A549 (cell line): Measurements from ENCODE around the gene ZER1. TPM values are rescaled to one million over a fixed set of nuclear protein-coding genes. Genes with fewer than 3 reads are reported as not detected.
"Not testable (repeated sequence)": the region's sequence is repeated elsewhere in the genome, so short reads cannot be mapped to it uniquely, and the experiment has no call there.

ENCODE experiments used
- ATAC-seq, 2 experiments: fragments of 200-7000 bp in 1 of 2; fragments of >200 bp in 1 of 2; cut with Nextera tagmentation in 1 of 2; cut with Tn5 transposase in 1 of 2; 3 replicates each; pipeline versions ENCODE4 v1.8.0 to v1.9.1; 2018 to 2020; ENCODE audit warnings: mild to moderate bottlenecking in 1 of 2, moderate library complexity in 1 of 2
- CTCF ChIA-PET: fragments of 300-600 bp; sonication (Branson Sonifier 250); formaldehyde crosslinking; extraction: SDS; loops from one replicate; lab custom pipeline; 2021; ENCODE audit warnings: antibody characterized with exemption, inconsistent platforms; lab: Yijun Ruan, JAX
- POLR2A ChIA-PET: fragments of 350-600 bp; formaldehyde crosslinking; extraction: SDS; loops from one replicate; lab custom pipeline; 2021; ENCODE audit warnings: antibody characterized with exemption, inconsistent platforms; lab: Yijun Ruan, JAX
- DNase-seq, 2 experiments: peaks; one replicate each; pipeline versions ENCODE4 v3.0.0 to v3.0.0-alpha.2; 2011 to 2016; ENCODE audit warnings: low read depth in 1 of 2, low spot score in 1 of 2
- FAIRE-seq: peaks from 2 replicates; lab custom pipeline; 2011; peaks lifted over from hg19 to GRCh38; lab: Jason Lieb, UNC
- H3K27ac ChIP-seq, 2 experiments: fragments of >200 bp; sonication (Bioruptor Twin); formaldehyde crosslinking; 3 replicates each; pipeline ENCODE4 v1.5.1; 2016 to 2017
- H3K4me1 ChIP-seq: fragments of >200 bp; sonication (Bioruptor Twin); formaldehyde crosslinking; 3 replicates; pipeline ENCODE4 v1.6.1; 2016
- H3K4me2 ChIP-seq: fragments of >200 bp; sonication (Bioruptor Twin); formaldehyde crosslinking; 3 replicates; pipeline ENCODE4 v1.6.1; 2016
- H3K4me3 ChIP-seq: fragments of >200 bp; sonication (Bioruptor Twin); formaldehyde crosslinking; 3 replicates; pipeline ENCODE4 v1.5.1; 2016
- H3K9me3 ChIP-seq: fragments of >200 bp; sonication (Bioruptor Twin); formaldehyde crosslinking; 3 replicates; pipeline ENCODE4 v1.6.1; 2016
- CHD4 ChIP-seq: fragments of 200-600 bp; sonication (generic); IDR thresholded peaks from 2 replicates; pipeline ENCODE4 v1.6.1; 2016; ENCODE audit warnings: antibody characterized with exemption, mild to moderate bottlenecking, borderline replicate concordance
- EHMT2 ChIP-seq: fragments of 200-600 bp; sonication (generic); IDR thresholded peaks from 2 replicates; pipeline ENCODE4 v1.6.1; 2016; ENCODE audit warnings: antibody characterized with exemption, low read depth, mild to moderate bottlenecking, moderate library complexity
- EP300 ChIP-seq, 2 experiments: fragments of >200 bp; sonication (Bioruptor Twin); formaldehyde crosslinking; IDR thresholded peaks; 2 replicates in 1 of 2; 3 replicates in 1 of 2; pipeline ENCODE4 v1.6.1; 2016 to 2017
- FOSB ChIP-seq: fragments of 250-450 bp; sonication (Bioruptor Pico); IDR thresholded peaks from 2 replicates; pipeline ENCODE4 v1.5.0; 2020; ENCODE audit warnings: mild to moderate bottlenecking, moderate library complexity
- FOSL2 ChIP-seq, 2 experiments: fragments of 450-650 bp in 1 of 2; fragments of >200 bp in 1 of 2; sonication (Bioruptor Twin) in 1 of 2; formaldehyde crosslinking; IDR thresholded peaks; 2 replicates each; pipeline versions ENCODE4 v1.5.0 to v1.6.1; 2016 to 2020; ENCODE audit warnings: mild to moderate bottlenecking in 1 of 2, moderate library complexity in 1 of 2
- GATA3 ChIP-seq: IDR thresholded peaks from 2 replicates; pipeline ENCODE4 v1.6.1; 2012; ENCODE audit warnings: borderline replicate concordance
- HEYL ChIP-seq: fragments of 250-450 bp; sonication (Bioruptor Pico); IDR thresholded peaks from 2 replicates; pipeline ENCODE4 v1.8.0; 2021; ENCODE audit warnings: mild to moderate bottlenecking, moderate library complexity
- HMGXB4 ChIP-seq: fragments of 250-450 bp; sonication (Bioruptor Pico); IDR thresholded peaks from 2 replicates; pipeline ENCODE4 v1.5.0; 2021; ENCODE audit warnings: mild to moderate bottlenecking, moderate library complexity, borderline replicate concordance
- HOXA7 ChIP-seq: fragments of 250-450 bp; sonication (Bioruptor Pico); IDR thresholded peaks from 2 replicates; pipeline ENCODE4 v1.5.0; 2020; ENCODE audit warnings: mild to moderate bottlenecking, moderate library complexity
- HOXB13 ChIP-seq: fragments of 250-450 bp; sonication (Bioruptor Pico); IDR thresholded peaks from 2 replicates; pipeline ENCODE4 v1.5.0; 2020; ENCODE audit warnings: low read depth, mild to moderate bottlenecking, moderate library complexity
- HOXB5 ChIP-seq: fragments of 250-450 bp; sonication (Bioruptor Pico); IDR thresholded peaks from 2 replicates; pipeline ENCODE4 v1.5.0; 2020; ENCODE audit warnings: mild to moderate bottlenecking, moderate library complexity
- JUN ChIP-seq, 2 experiments: fragments of >200 bp; sonication (Bioruptor Twin); formaldehyde crosslinking; IDR thresholded peaks; 2 replicates in 1 of 2; 3 replicates in 1 of 2; pipeline ENCODE4 v1.6.1; 2016 to 2017
- JUNB ChIP-seq: fragments of >200 bp; sonication (Bioruptor Twin); formaldehyde crosslinking; IDR thresholded peaks from 2 replicates; pipeline ENCODE4 v1.6.1; 2016
- KDM1A ChIP-seq: fragments of 200-600 bp; sonication (generic); IDR thresholded peaks from 2 replicates; pipeline ENCODE4 v1.6.1; 2016; ENCODE audit warnings: low read depth, mild to moderate bottlenecking
- MAX ChIP-seq: IDR thresholded peaks from 2 replicates; pipeline ENCODE4 v1.6.1; 2012
- NR3C1 ChIP-seq: fragments of >200 bp; sonication (Bioruptor Twin); formaldehyde crosslinking; IDR thresholded peaks from 3 replicates; pipeline ENCODE4 v1.6.1; 2017
- PHF8 ChIP-seq: fragments of 200-600 bp; sonication (generic); IDR thresholded peaks from 2 replicates; pipeline ENCODE4 v1.6.1; 2016; ENCODE audit warnings: low read depth, mild to moderate bottlenecking, antibody characterized with exemption, moderate library complexity, borderline replicate concordance
- POLR2AphosphoS2 ChIP-seq: conservative IDR thresholded peaks from 2 replicates; pipeline ENCODE4 v1.6.1; 2012; ENCODE audit warnings: low read length, improper control_type of control experiment, inconsistent platforms
- RAD21 ChIP-seq, 2 experiments: fragments of >200 bp in 1 of 2; sonication (Bioruptor Twin) in 1 of 2; formaldehyde crosslinking in 1 of 2; IDR thresholded peaks in 1 of 2; conservative IDR thresholded peaks in 1 of 2; 2 replicates in 1 of 2; 3 replicates in 1 of 2; pipeline ENCODE4 v1.6.1; 2012 to 2018; ENCODE audit warnings: inconsistent platforms in 1 of 2
- SREBF2 ChIP-seq: fragments of 450-650 bp; IDR thresholded peaks from 2 replicates; pipeline ENCODE4 v1.6.1; 2014; ENCODE audit warnings: mild to moderate bottlenecking, moderate library complexity
- TFCP2L1 ChIP-seq: fragments of 250-450 bp; sonication (Bioruptor Pico); IDR thresholded peaks from 2 replicates; pipeline ENCODE4 v1.5.0; 2021; ENCODE audit warnings: mild to moderate bottlenecking
- WGBS: methylation state at CpG from one replicate; pipeline ENCODE4 v1.1.6; 2017; ENCODE audit errors: missing lambda C conversion rate; 5-methylcytosine and 5-hydroxymethylcytosine counted together
- polyA plus RNA-seq, 4 experiments: library from polyadenylated mRNA; depleted of rRNA in 3 of 4; stranded (reverse); fragments of >200 nt; fragmentation: RNase III in 1 of 4; extraction: RNeasy Plus Mini Kit Qiagen cat#74134 plus additional on column Dnase treatment in 1 of 4; gene quantifications; 2 replicates in 3 of 4; 3 replicates in 1 of 4; pipeline ENCODE4 v1.2.3, GENCODE V29; 2011 to 2017
- TF ChIP-seq, protein P1 (sequence below): fragments of 200-600 bp; sonication (generic); IDR thresholded peaks from 2 replicates; pipeline ENCODE4 v1.6.1; 2016; ENCODE audit warnings: antibody characterized with exemption, mild to moderate bottlenecking, moderate library complexity
- TF ChIP-seq, protein P2 (sequence below): fragments of >200 bp; sonication (Bioruptor Twin); formaldehyde crosslinking; IDR thresholded peaks from 3 replicates; pipeline ENCODE4 v1.6.1; 2016

ZER1 gene
- polyA plus RNA-seq, 2 of the 4 experiments (the other 2 are of a cell fraction), result 9.1 to 13.4 TPM

DNA sequence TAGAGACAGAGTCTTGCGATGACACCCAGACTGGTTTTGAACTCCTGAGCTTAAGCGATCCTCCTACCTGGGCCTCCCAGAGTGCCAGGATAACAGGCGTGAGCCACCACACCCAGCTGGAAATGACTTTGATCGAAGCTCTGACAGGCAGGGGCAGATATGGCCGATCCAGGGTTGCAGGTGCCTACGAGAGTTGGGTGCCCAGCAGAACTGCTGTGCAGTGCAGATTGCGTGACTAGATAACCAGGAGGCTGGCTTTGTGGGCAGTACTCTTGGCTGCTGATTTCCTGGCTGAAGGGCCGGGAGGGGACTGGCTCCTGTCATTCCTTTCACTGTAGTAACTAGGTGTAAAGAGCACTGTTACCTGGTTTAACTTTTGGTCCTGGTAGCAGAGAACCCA is 27.2 kb upstream of the ZER1 start:
- WGBS, result 80% methylated on average over 8 of the region's 8 CpGs
- H3K4me2 ChIP-seq, result no peak overlapping the region
- no peaks in the 10 kb centered on the region for H3K4me1 ChIP-seq
- no peak overlapping the region for H3K4me3 ChIP-seq
- H3K9me3 ChIP-seq, result no peaks in the 10 kb centered on the region
- POLR2A ChIA-PET, result no interaction called here
- no peak for ATAC-seq
- CTCF ChIA-PET, result interaction anchor here (1.2 to 2.2 kb wide), 3 partner anchors 11 to 66 kb away, joined by 3 to 7 read pairs (median 5); partner anchors contain the start of gene ENDOG
- no peak overlapping the region for H3K27ac ChIP-seq
- TF ChIP-seq, protein P1, sequence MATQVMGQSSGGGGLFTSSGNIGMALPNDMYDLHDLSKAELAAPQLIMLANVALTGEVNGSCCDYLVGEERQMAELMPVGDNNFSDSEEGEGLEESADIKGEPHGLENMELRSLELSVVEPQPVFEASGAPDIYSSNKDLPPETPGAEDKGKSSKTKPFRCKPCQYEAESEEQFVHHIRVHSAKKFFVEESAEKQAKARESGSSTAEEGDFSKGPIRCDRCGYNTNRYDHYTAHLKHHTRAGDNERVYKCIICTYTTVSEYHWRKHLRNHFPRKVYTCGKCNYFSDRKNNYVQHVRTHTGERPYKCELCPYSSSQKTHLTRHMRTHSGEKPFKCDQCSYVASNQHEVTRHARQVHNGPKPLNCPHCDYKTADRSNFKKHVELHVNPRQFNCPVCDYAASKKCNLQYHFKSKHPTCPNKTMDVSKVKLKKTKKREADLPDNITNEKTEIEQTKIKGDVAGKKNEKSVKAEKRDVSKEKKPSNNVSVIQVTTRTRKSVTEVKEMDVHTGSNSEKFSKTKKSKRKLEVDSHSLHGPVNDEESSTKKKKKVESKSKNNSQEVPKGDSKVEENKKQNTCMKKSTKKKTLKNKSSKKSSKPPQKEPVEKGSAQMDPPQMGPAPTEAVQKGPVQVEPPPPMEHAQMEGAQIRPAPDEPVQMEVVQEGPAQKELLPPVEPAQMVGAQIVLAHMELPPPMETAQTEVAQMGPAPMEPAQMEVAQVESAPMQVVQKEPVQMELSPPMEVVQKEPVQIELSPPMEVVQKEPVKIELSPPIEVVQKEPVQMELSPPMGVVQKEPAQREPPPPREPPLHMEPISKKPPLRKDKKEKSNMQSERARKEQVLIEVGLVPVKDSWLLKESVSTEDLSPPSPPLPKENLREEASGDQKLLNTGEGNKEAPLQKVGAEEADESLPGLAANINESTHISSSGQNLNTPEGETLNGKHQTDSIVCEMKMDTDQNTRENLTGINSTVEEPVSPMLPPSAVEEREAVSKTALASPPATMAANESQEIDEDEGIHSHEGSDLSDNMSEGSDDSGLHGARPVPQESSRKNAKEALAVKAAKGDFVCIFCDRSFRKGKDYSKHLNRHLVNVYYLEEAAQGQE, result no peak
- TF ChIP-seq HOXB5 (no peak), NR3C1 (no peak), JUNB (no peak), MAX (no peak), FOSB (CRISPR knock-in tag) (no peak), EP300 (IDR thresholded peaks at IDR 0.05) (no peak), HOXB13 (no peak), EHMT2 (no peak), PHF8 (no peak)
- no peak for FAIRE-seq
- no peak for DNase-seq

- ChIA-PET CTCF (interaction anchor here (0.7 to 1.0 kb wide), 4 partner anchors 9 to 299 kb away, joined by 3 to 6 read pairs (median 4); no protein-coding TSS in a partner anchor), POLR2A (interaction anchor here (0.6 to 0.7 kb wide), 2 partner anchors 53 to 220 kb away, joined by 4 read pairs; no protein-coding TSS in a partner anchor)
- H3K9me3 ChIP-seq, H3K4me1 ChIP-seq, H3K27ac ChIP-seq, H3K4me2 ChIP-seq, DNase-seq, ATAC-seq, H3K4me3 ChIP-seq, FAIRE-seq: not testable (repeated sequence)
- 50% methylated on average over 2 of the region's 2 CpGs for WGBS
Observed at GRCh38 chr9:128794961-128795360, 23.2 kb upstream of the ZER1 start.

GRCh38 chr9:128792978-128793686 is 21.4 kb upstream of the ZER1 start:
- Histone ChIP-seq H3K4me2 (no peak overlapping the region), H3K27ac (no peak overlapping the region), H3K4me1 (peaks cover 4% of the 10 kb centered on the region; the same call in 2 of the 3 replicates)
- no peak for ATAC-seq
- no peak for DNase-seq
- POLR2A ChIA-PET, result no interaction called here
- TF ChIP-seq TFCP2L1 (CRISPR knock-in tag) (no peak), HMGXB4 (CRISPR knock-in tag) (no peak), CHD4 (no peak), HOXB5 (no peak), GATA3 (no peak), HOXA7 (no peak), HEYL (CRISPR knock-in tag) (no peak), MAX (no peak), SREBF2 (no peak), FOSL2 (IDR thresholded peaks at IDR 0.05) (no peak), FOSL2 (CRISPR knock-in tag; IDR thresholded peaks at IDR 0.05) (no peak), RAD21 (conservative IDR thresholded peaks at IDR 0.05 in 1 of 2, IDR thresholded peaks at IDR 0.05 in 1 of 2) (no peak), POLR2AphosphoS2 (no peak), KDM1A (no peak), JUN (IDR thresholded peaks at IDR 0.05) (no peak)
- TF ChIP-seq, protein P2, sequence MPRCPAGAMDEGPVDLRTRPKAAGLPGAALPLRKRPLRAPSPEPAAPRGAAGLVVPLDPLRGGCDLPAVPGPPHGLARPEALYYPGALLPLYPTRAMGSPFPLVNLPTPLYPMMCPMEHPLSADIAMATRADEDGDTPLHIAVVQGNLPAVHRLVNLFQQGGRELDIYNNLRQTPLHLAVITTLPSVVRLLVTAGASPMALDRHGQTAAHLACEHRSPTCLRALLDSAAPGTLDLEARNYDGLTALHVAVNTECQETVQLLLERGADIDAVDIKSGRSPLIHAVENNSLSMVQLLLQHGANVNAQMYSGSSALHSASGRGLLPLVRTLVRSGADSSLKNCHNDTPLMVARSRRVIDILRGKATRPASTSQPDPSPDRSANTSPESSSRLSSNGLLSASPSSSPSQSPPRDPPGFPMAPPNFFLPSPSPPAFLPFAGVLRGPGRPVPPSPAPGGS, result no peak
- TF ChIP-seq, all 56 proteins: peak for 0
- no peaks in the 10 kb centered on the region for H3K9me3 ChIP-seq
- WGBS, result 79% methylated on average over 8 of the region's 8 CpGs
- CTCF ChIA-PET, result interaction anchor here (0.6 to 3.1 kb wide), 7 partner anchors 9 to 135 kb away, joined by 3 to 12 read pairs (median 5); partner anchors contain the start of gene ENDOG
- FAIRE-seq, result no peak
- no peak overlapping the region for H3K4me3 ChIP-seq
